Gastroesophageal sphincter (tissue), 3 donors: ENCODE results near the gene CNNM3.

Experiments used
- EP300 ChIP-seq: sonication (generic); formaldehyde crosslinking; IDR thresholded peaks from one replicate; pipeline ENCODE4 v1.6.1; 2017; ENCODE audit warnings: antibody characterized with exemption, mild to moderate bottlenecking
- POLR2A ChIP-seq, 2 donors: fragments of 450-650 bp; IDR thresholded peaks; one replicate each; pipeline ENCODE4 v1.6.1; 2017; ENCODE audit warnings: antibody characterized with exemption in 2 of 2, mild to moderate bottlenecking in 2 of 2, moderate library complexity in 1 of 2
- TF ChIP-seq, protein P1 (sequence below), 4 experiments: fragments of 200-600 bp in 2 of 4; fragments of 450-650 bp in 2 of 4; sonication (generic) in 1 of 4; IDR thresholded peaks; one replicate each; pipeline ENCODE4 v1.5.1; 2017 to 2019; ENCODE audit warnings: antibody characterized with exemption in 4 of 4, mild to moderate bottlenecking in 2 of 4, moderate library complexity in 2 of 4

DNA sequence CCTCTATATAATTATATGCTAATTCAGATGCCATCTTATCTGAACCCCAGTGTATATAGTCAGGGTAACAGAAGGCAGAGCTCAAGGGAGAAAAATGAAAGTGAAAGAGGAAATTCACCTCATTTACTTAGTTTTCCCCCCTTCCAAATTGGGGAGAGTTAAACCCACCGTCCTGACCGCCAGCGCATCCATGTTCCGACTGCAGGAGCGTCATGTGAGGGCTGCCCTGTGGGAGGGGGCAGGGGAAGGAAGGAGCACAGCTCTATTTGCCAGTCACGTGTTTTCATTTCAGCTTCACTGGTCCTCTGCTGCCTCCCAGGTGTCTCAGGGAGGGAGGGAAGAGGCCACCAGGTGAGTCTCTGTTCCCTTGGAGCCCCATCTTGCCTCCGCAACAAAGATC, 42.1 kb upstream of the CNNM3 start:
- TF ChIP-seq POLR2A (IDR thresholded peaks at IDR 0.05) (no peak), EP300 (no peak)
- TF ChIP-seq, protein P1, sequence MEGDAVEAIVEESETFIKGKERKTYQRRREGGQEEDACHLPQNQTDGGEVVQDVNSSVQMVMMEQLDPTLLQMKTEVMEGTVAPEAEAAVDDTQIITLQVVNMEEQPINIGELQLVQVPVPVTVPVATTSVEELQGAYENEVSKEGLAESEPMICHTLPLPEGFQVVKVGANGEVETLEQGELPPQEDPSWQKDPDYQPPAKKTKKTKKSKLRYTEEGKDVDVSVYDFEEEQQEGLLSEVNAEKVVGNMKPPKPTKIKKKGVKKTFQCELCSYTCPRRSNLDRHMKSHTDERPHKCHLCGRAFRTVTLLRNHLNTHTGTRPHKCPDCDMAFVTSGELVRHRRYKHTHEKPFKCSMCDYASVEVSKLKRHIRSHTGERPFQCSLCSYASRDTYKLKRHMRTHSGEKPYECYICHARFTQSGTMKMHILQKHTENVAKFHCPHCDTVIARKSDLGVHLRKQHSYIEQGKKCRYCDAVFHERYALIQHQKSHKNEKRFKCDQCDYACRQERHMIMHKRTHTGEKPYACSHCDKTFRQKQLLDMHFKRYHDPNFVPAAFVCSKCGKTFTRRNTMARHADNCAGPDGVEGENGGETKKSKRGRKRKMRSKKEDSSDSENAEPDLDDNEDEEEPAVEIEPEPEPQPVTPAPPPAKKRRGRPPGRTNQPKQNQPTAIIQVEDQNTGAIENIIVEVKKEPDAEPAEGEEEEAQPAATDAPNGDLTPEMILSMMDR (IDR thresholded peaks at IDR 0.05): no peak
